Body of pancreas (tissue), 4 donors: ENCODE results near the gene SIGLEC10. TPM values are rescaled to one million over a fixed set of nuclear protein-coding genes. Genes with fewer than 3 reads are reported as not detected.
A peak's percentile ranks its signal among the peaks of the same experiment; 100 is the strongest.
"Not testable (repeated sequence)": the region's sequence is repeated elsewhere in the genome, so short reads cannot be mapped to it uniquely, and the experiment has no call there.

ENCODE experiments used
- ATAC-seq: fragments of 150-250 bp; one replicate; pipeline ENCODE4 v1.9.1; 2016
- DNase-seq, 4 donors: peaks; one replicate each; pipeline ENCODE4 v3.0.0-alpha.2; 2019
- H3K27ac ChIP-seq, 4 donors: fragments of 200-600 bp; sonication (generic); 1 replicate in 3 of 4; 2 replicates in 1 of 4; pipeline versions ENCODE4 v1.5.1 to v1.6.1; 2016 to 2019; ENCODE audit warnings: mild to moderate bottlenecking in 1 of 4, mixed read lengths in 1 of 4, moderate library complexity in 1 of 4
- H3K27me3 ChIP-seq, 2 donors: fragments of 200-600 bp; sonication (generic); one replicate each; pipeline ENCODE4 v1.6.0; 2016; ENCODE audit warnings: mild to moderate bottlenecking in 1 of 2
- H3K36me3 ChIP-seq, 2 donors: fragments of 200-600 bp; sonication (generic); replicated peaks in 1 of 2; 2 replicates each; pipeline ENCODE4 v1.5.1; 2016; ENCODE audit warnings: low read depth in 2 of 2; ENCODE audit not compliant: insufficient read depth in 1 of 2
- H3K4me1 ChIP-seq: fragments of 200-600 bp; sonication (generic); one replicate; pipeline ENCODE4 v1.6.0; 2016
- H3K4me3 ChIP-seq, 2 donors: fragments of 200-600 bp; sonication (generic); 1 replicate in 1 of 2; 2 replicates in 1 of 2; pipeline ENCODE4 v1.5.1; 2016 to 2019
- H3K9me3 ChIP-seq, 3 donors: fragments of 200-600 bp; sonication (generic); 1 replicate in 2 of 3; 2 replicates in 1 of 3; pipeline ENCODE4 v1.5.1; 2016
- CTCF ChIP-seq, 7 experiments: fragments of 450-650 bp in 4 of 7; fragments of 200-600 bp in 3 of 7; sonication (generic) in 3 of 7; IDR thresholded peaks; one replicate each; pipeline ENCODE4 v1.5.1; 2016 to 2019; ENCODE audit warnings: antibody characterized with exemption in 7 of 7
- POLR2A ChIP-seq, 3 donors: fragments of 450-650 bp; IDR thresholded peaks; one replicate each; pipeline ENCODE4 v1.6.1; 2016; ENCODE audit warnings: antibody characterized with exemption in 3 of 3, mild to moderate bottlenecking in 2 of 3
- WGBS, 2 donors: methylation state at CpG; one replicate each; pipeline ENCODE4 v1.1.5; 2017; 5-methylcytosine and 5-hydroxymethylcytosine counted together
- intact Hi-C: fragments of 100-400 bp; cut with DNase I; formaldehyde crosslinking; loops from one replicate; pipeline ENCODE4 v1.15.1; 2023
- total RNA-seq, 2 donors: library from RNA; depleted of rRNA; stranded (reverse); fragments of >200 nt; gene quantifications; one replicate each; pipeline ENCODE4 v1.1.0, GENCODE V29; 2016

Gene SIGLEC10
- total RNA-seq, 2 donors from 2014 or later: 2.0 to 3.9 TPM

GRCh38 chr19:51427201-51427600 is 9.8 kb upstream of the SIGLEC10 start:
- intact Hi-C loops: no loop called here
- WGBS, 2 donors: 37 to 59% methylated on average over 3 of the region's 3 CpGs
- no peak for ATAC-seq

GRCh38 chr19:51422053-51422448 is 4.6 kb upstream of the SIGLEC10 start:
- intact Hi-C loops: no loop called here
- Histone ChIP-seq H3K4me3 (no peak overlapping the region), H3K9me3 (no peaks in the 10 kb centered on the region), H3K36me3 (no peaks in the 10 kb centered on the region), H3K27me3 (no peaks in the 10 kb centered on the region), H3K4me1 (no peaks in the 10 kb centered on the region), H3K27ac (no peak overlapping the region)
- WGBS, 2 donors: 8 to 9% methylated on average over 15 to 19 of the region's 19 CpGs
- no peak for TF ChIP-seq POLR2A (IDR thresholded peaks at IDR 0.05)
- TF ChIP-seq CTCF (IDR thresholded peaks at IDR 0.05): peak; percentile 75 to 95 (median 90)
- DNase-seq: peak; percentile 73 to 87 (median 84)
- ATAC-seq: peak; percentile 74

More at GRCh38 chr19:51427201-51427600, 9.8 kb upstream of the SIGLEC10 start:
- peak in 1 of 4 donors; percentile 55 for DNase-seq
- Histone ChIP-seq H3K36me3 (no peaks in the 10 kb centered on the region), H3K4me3 (no peak overlapping the region), H3K27ac (no peak overlapping the region), H3K4me1 (no peaks in the 10 kb centered on the region), H3K9me3 (no peaks in the 10 kb centered on the region), H3K27me3 (no peaks in the 10 kb centered on the region)
- TF ChIP-seq POLR2A (IDR thresholded peaks at IDR 0.05): no peak
- no peak for TF ChIP-seq CTCF (IDR thresholded peaks at IDR 0.05)

GRCh38 chr19:51421229-51422052 is 4.0 kb upstream of the SIGLEC10 start:
- 7 to 16% methylated on average over 12 to 39 of the region's 39 CpGs for WGBS, 2 donors
- H3K27me3 ChIP-seq: no peaks in the 10 kb centered on the region
- no peak for ATAC-seq
- TF ChIP-seq CTCF (IDR thresholded peaks at IDR 0.05) (no peak), POLR2A (IDR thresholded peaks at IDR 0.05) (no peak)
- no peaks in the 10 kb centered on the region for H3K36me3 ChIP-seq
- H3K4me1 ChIP-seq: no peaks in the 10 kb centered on the region
- H3K9me3 ChIP-seq: no peaks in the 10 kb centered on the region
- H3K27ac ChIP-seq: no peak overlapping the region
- DNase-seq: no peak
- no peak overlapping the region for H3K4me3 ChIP-seq
- intact Hi-C loops: no loop called here

- intact Hi-C loops, H3K4me1 ChIP-seq, ATAC-seq, H3K27ac ChIP-seq, H3K27me3 ChIP-seq, DNase-seq, H3K4me3 ChIP-seq, H3K9me3 ChIP-seq, H3K36me3 ChIP-seq: not testable (repeated sequence)
- WGBS, 2 donors: 69 to 77% methylated on average over 10 to 11 of the region's 11 CpGs
Observed at GRCh38 chr19:51420511-51420910, 3.1 kb upstream of the SIGLEC10 start.

- Histone ChIP-seq H3K27ac (no peak overlapping the region), H3K36me3 (no peaks in the 10 kb centered on the region), H3K4me3 (no peak overlapping the region), H3K27me3 (no peaks in the 10 kb centered on the region), H3K9me3 (no peaks in the 10 kb centered on the region), H3K4me1 (no peaks in the 10 kb centered on the region)
- intact Hi-C loops: no loop called here
- WGBS, 2 donors: 72 to 78% methylated on average over 2 of the region's 2 CpGs
- ATAC-seq (no peak), DNase-seq (no peak)
- TF ChIP-seq POLR2A (IDR thresholded peaks at IDR 0.05): no peak
- no peak for TF ChIP-seq CTCF (IDR thresholded peaks at IDR 0.05)
Observed at GRCh38 chr19:51418707-51419106, 1.3 kb upstream of the SIGLEC10 start.
